Osteoblast (primary cell): Measurements from ENCODE around the gene PRICKLE1. TPM values are rescaled to one million over a fixed set of nuclear protein-coding genes. Genes with fewer than 3 reads are reported as not detected.

Source experiments
- DNase-seq: peaks from one replicate; pipeline ENCODE4 v3.0.0; 2011; ENCODE audit warnings: low spot score, mixed read lengths; ENCODE audit not compliant: insufficient read length; ENCODE audit errors: missing footprints
- H2AFZ ChIP-seq: 2 replicates; pipeline ENCODE4 v1.6.0; 2011; ENCODE audit warnings: mild to moderate bottlenecking, low read length
- H3K27ac ChIP-seq: 2 replicates; pipeline ENCODE4 v1.5.1; 2011; ENCODE audit warnings: mild to moderate bottlenecking, low read depth, low read length, moderate library complexity
- H3K27me3 ChIP-seq: 2 replicates; pipeline ENCODE4 v1.6.0; 2012; ENCODE audit warnings: mild to moderate bottlenecking, control low read depth, inconsistent platforms, low read length, moderate library complexity; ENCODE audit not compliant: insufficient read depth
- H3K36me3 ChIP-seq: 2 replicates; pipeline ENCODE4 v1.5.1; 2011; ENCODE audit warnings: mild to moderate bottlenecking, low read length, control low read depth, moderate library complexity; ENCODE audit not compliant: insufficient read depth
- H3K4me1 ChIP-seq: 2 replicates; pipeline ENCODE4 v1.5.1; 2011; ENCODE audit warnings: mild to moderate bottlenecking, low read length, control low read depth, moderate library complexity; ENCODE audit not compliant: insufficient read depth
- H3K4me2 ChIP-seq: 2 replicates; pipeline ENCODE4 v1.6.0; 2011; ENCODE audit warnings: mild to moderate bottlenecking, low read length; ENCODE audit not compliant: insufficient read depth
- H3K4me3 ChIP-seq: fragments of 200-600 bp; sonication (generic); 3 replicates; pipeline ENCODE4 v1.5.1; 2012; ENCODE audit warnings: mild to moderate bottlenecking, low read length, inconsistent platforms; ENCODE audit not compliant: insufficient read depth
- H3K79me2 ChIP-seq: 2 replicates; pipeline ENCODE4 v1.6.0; 2012; ENCODE audit warnings: mild to moderate bottlenecking, low read length, control low read depth, inconsistent platforms; ENCODE audit not compliant: insufficient read depth
- H3K9me3 ChIP-seq: 2 replicates; pipeline ENCODE4 v1.5.1; 2011; ENCODE audit warnings: low read depth, low read length, control low read depth
- H4K20me1 ChIP-seq: 2 replicates; pipeline ENCODE4 v1.6.0; 2012; ENCODE audit warnings: mild to moderate bottlenecking, low read length, control low read depth; ENCODE audit not compliant: insufficient read depth
- total RNA-seq: library from RNA; depleted of rRNA; stranded (reverse); fragments of >200 nt; gene quantifications from 2 replicates; pipeline ENCODE4 v1.2.3, GENCODE V29; 2012
- TF ChIP-seq, protein P1 (sequence below): IDR thresholded peaks from 2 replicates; pipeline ENCODE4 v1.5.1; 2011; ENCODE audit warnings: mild to moderate bottlenecking, low read depth, low read length, moderate library complexity; ENCODE audit errors: extremely low read depth

The PRICKLE1 gene
- total RNA-seq: 13.0 and 14.7 TPM in 2 replicates

DNA sequence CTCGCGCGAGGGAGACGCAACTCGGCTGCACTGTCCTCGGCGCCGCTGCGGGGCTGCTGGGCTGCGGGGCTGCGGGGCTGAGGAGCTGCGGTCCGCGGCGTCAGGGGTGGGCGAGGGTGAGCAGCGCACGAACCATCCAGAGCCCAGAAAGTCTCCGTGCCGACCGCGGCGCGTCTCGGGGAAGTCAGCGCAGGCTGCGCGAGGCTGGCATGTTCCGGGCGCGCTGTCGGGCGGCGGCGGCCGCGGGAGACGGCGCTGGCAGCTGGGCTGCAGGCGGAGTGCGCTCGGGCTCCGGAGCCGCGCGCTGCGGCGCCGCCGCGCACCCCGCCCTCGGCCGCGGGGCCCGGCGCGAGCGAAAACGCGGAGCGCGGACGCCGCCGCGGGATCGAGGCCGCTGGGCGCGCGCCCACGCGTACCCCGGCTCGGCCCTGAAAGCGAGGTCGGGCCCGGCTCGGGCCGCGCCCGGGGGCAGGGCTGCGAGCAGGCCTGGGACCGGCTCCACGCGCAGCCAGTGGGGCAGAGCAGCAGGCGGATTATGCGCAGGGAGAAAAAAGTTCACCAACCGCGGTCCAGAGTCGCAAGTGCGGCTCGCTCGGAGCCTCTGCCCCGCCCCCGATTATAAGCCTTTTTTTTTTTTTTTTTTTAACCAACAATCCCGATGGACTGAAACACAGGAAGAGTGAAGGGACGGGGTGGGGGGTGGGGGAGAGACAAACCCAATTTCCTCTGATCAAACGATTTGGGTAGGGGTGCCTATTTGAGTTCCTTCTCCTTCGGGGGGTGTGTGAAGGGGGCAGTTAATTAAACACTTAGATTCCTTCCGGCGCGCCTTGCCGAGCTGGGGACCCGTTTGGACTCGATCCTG is at the start of gene PRICKLE1:
PRICKLE1 (minus strand) TSS at position 282 of the 865 bp plus-strand sequence. CDS start 117,230 bp downstream, outside the sequence.
- Histone ChIP-seq H3K36me3 (peaks cover 8% of the 10 kb centered on the region), H3K79me2 (peaks cover 42% of the 10 kb centered on the region), H3K4me3 (peak within 1 kb of the TSS; percentile 93), H4K20me1 (peaks cover 32% of the 10 kb centered on the region), H3K4me2 (peak within 1 kb of the TSS; percentile 98), H2AFZ (peak within 1 kb of the TSS; percentile 97), H3K9me3 (no peaks in the 10 kb centered on the region), H3K27ac (peak within 1 kb of the TSS; percentile 62), H3K4me1 (peaks cover 38% of the 10 kb centered on the region), H3K27me3 (peaks cover 18% of the 10 kb centered on the region)
- DNase-seq: peak; percentile 95
- TF ChIP-seq, protein P1, sequence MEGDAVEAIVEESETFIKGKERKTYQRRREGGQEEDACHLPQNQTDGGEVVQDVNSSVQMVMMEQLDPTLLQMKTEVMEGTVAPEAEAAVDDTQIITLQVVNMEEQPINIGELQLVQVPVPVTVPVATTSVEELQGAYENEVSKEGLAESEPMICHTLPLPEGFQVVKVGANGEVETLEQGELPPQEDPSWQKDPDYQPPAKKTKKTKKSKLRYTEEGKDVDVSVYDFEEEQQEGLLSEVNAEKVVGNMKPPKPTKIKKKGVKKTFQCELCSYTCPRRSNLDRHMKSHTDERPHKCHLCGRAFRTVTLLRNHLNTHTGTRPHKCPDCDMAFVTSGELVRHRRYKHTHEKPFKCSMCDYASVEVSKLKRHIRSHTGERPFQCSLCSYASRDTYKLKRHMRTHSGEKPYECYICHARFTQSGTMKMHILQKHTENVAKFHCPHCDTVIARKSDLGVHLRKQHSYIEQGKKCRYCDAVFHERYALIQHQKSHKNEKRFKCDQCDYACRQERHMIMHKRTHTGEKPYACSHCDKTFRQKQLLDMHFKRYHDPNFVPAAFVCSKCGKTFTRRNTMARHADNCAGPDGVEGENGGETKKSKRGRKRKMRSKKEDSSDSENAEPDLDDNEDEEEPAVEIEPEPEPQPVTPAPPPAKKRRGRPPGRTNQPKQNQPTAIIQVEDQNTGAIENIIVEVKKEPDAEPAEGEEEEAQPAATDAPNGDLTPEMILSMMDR: no peak

GRCh38 chr12:42638697-42639096 is 49.2 kb upstream of the PRICKLE1 start:
- H3K4me1 ChIP-seq: no peaks in the 10 kb centered on the region
- peaks cover 3% of the 10 kb centered on the region for H3K27me3 ChIP-seq
- H2AFZ ChIP-seq: no peak overlapping the region
- H4K20me1 ChIP-seq: no peaks in the 10 kb centered on the region
- DNase-seq: no peak
- no peak overlapping the region for H3K4me3 ChIP-seq
- H3K9me3 ChIP-seq: no peaks in the 10 kb centered on the region
- H3K4me2 ChIP-seq: no peak overlapping the region
- TF ChIP-seq, protein P1: no peak
- no peak overlapping the region for H3K27ac ChIP-seq
- H3K79me2 ChIP-seq: no peaks in the 10 kb centered on the region
- H3K36me3 ChIP-seq: no peaks in the 10 kb centered on the region

- Histone ChIP-seq H3K9me3 (no peaks in the 10 kb centered on the region), H3K36me3 (no peaks in the 10 kb centered on the region), H3K79me2 (no peaks in the 10 kb centered on the region), H3K27me3 (peaks cover 3% of the 10 kb centered on the region), H3K4me3 (no peak overlapping the region), H4K20me1 (no peaks in the 10 kb centered on the region), H3K4me1 (no peaks in the 10 kb centered on the region), H3K27ac (no peak overlapping the region), H2AFZ (no peak overlapping the region), H3K4me2 (no peak overlapping the region)
- TF ChIP-seq, protein P1: no peak
- no peak for DNase-seq
These were observed 48.5 kb upstream of the PRICKLE1 start for GRCh38 chr12:42638011-42638410.

- no peaks in the 10 kb centered on the region for H3K36me3 ChIP-seq
- no peaks in the 10 kb centered on the region for H3K4me1 ChIP-seq
- no peaks in the 10 kb centered on the region for H3K79me2 ChIP-seq
- no peak overlapping the region for H2AFZ ChIP-seq
- no peaks in the 10 kb centered on the region for H4K20me1 ChIP-seq
- no peak overlapping the region for H3K4me2 ChIP-seq
- DNase-seq: no peak
- no peak overlapping the region for H3K4me3 ChIP-seq
- H3K27ac ChIP-seq: no peak overlapping the region
- no peaks in the 10 kb centered on the region for H3K27me3 ChIP-seq
- TF ChIP-seq, protein P1: no peak
- H3K9me3 ChIP-seq: no peaks in the 10 kb centered on the region
These were observed 47.4 kb upstream of the PRICKLE1 start for GRCh38 chr12:42636993-42637392.
